HG02678 (cell line): Measurements from ENCODE around the gene SUMO4.

Source experiments
- ATAC-seq: cut with Tn5 transposase; IDR thresholded peaks from one replicate; pipeline ENCODE4 v1.9.1; 2021; ENCODE audit warnings: mild to moderate bottlenecking, moderate library complexity; ENCODE audit not compliant: unreplicated experiment

The SUMO4 gene

GRCh38 chr6:149400050-149400449 lies at the start of gene SUMO4:
SUMO4 (plus strand) TSS chr6:149400262; CDS start chr6:149400392, 130 bp downstream.
- ATAC-seq, result no peak

DNA sequence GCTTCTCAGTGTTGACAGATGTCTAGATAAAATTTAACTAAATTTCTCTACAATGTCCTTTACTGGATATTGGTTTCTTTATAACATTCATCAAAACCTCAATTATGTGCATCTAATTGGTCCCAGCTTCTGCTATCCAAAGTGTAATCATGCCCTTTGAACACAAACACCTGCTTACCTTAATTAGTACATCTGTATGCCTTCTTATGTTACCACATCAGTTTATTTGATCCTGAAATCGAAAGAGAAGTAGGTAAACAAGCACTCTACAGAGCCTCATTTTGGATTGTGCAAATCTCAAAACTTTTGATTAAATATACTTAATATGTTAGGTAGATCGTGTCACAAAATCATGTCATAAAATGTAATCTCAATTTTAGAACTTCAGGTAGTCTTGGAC lies 46.1 kb upstream of the SUMO4 start:
- no peak for ATAC-seq

- ATAC-seq, result no peak
These were observed 43.8 kb upstream of the SUMO4 start for GRCh38 chr6:149356081-149356750.

GRCh38 chr6:149357726-149358538 lies 42.1 kb upstream of the SUMO4 start:
- ATAC-seq, result no peak

- no peak for ATAC-seq
These were observed 40.6 kb upstream of the SUMO4 start for GRCh38 chr6:149359440-149359839.

DNA sequence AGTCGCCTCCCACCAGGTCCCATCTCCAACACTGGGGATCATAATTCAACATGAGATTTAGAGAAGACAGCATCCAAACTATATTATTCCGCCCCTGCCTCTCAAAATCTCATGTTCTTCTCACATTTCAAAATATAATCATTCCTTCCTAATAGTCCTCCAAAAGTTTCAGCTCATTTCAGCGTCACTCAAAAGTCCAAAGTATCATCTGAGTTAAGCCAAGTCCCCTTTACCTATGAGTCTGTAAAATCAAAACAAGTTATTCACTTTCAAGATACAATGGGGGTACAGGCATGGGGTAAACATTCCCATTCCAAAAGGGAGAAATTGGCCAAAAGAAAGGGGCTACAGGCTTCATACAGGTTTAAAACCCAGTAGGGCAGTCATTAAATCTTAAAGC lies 39.5 kb upstream of the SUMO4 start:
- ATAC-seq, result no peak

- no peak for ATAC-seq
These were observed 37.8 kb upstream of the SUMO4 start for GRCh38 chr6:149362289-149362688.

GRCh38 chr6:149363154-149363553 lies 36.9 kb upstream of the SUMO4 start:
- ATAC-seq, result no peak

- no peak for ATAC-seq
These were observed 35.5 kb upstream of the SUMO4 start for GRCh38 chr6:149364557-149364956.

GRCh38 chr6:149365197-149365596 lies 34.9 kb upstream of the SUMO4 start:
- no peak for ATAC-seq

- ATAC-seq, result no peak
These were observed 33.7 kb upstream of the SUMO4 start for GRCh38 chr6:149366267-149366921.

GRCh38 chr6:149368065-149368464 lies 32.0 kb upstream of the SUMO4 start:
- no peak for ATAC-seq

GRCh38 chr6:149371154-149371553 lies 28.9 kb upstream of the SUMO4 start:
- no peak for ATAC-seq

GRCh38 chr6:149372062-149372461 lies 28.0 kb upstream of the SUMO4 start:
- ATAC-seq, result no peak

DNA sequence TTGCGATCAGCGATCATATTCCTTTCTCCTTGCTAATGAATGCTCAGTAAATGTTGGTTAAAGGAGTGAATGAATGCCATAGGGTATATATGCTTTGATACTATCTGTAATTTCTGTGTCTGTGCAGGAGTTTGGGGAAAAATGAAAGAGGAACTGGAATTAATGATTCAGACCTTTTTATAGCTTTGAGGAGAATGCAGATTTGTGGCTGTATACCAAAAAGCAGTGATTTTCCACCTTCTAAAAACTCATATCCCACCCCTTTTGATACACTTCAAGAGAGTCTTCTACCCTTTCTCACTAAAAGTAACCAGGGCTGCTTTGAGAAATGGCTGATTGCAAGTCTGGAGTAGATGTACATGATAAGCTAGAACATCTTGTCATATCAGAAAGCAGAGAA lies 26.6 kb upstream of the SUMO4 start:
- ATAC-seq, result no peak

DNA sequence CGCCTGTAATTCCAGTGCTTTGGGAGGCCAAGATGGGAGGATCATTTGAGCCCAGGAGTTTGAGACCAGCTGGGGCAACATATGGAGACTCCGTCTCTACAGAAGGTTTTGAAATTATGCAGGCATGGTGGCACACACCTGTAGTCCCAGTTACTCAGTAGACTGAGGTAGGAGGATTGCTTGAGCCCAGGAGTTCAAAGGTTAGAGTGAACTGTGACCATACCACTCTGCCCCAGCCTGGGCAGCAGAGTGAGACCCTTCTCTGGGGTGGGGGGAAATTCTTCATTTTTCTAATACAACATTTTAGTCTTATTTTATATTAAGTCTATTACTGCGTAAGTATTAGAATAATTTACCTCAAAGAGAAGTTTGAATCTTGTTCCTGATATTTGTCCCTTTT lies 20.1 kb upstream of the SUMO4 start:
- no peak for ATAC-seq

- no peak for ATAC-seq
These were observed 19.5 kb upstream of the SUMO4 start for GRCh38 chr6:149380523-149380922.

DNA sequence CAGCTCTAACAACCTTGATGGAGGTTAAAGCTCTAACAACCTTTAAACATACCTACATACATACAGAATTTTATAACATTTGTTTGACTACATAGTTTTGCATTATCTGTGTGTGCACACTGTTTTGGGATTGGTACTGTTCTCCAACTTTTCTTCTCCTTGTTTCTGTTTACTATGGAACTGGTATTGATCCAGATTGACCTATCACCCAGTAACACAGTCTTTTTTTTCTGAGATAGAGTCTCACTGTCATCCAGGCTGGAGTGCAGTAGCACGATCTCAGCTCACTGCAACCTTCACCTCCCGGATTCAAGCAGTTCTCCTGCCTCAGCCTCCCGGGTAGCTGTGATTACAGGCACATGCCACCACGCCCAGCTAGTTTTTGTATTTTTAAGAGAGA lies 16.7 kb upstream of the SUMO4 start:
- ATAC-seq, result no peak

DNA sequence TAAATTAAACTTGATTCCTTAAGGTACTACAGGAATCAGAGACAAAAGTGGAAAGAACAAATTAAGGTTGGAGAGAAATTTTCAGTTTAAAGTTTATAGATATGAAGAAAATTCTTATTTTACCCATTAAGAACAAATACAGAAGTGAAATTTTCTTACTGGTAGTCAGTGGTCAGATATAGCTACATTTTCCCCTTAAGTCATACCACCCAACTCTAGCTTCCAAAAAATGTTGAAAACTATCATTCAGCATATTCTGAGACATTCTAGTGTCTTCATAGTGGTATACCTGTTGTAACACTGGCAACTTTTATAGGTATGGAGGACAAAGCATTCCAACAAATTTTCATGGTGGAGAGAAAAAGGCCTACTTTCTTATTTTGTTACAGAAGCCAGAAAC lies 15.6 kb upstream of the SUMO4 start:
- no peak for ATAC-seq

DNA sequence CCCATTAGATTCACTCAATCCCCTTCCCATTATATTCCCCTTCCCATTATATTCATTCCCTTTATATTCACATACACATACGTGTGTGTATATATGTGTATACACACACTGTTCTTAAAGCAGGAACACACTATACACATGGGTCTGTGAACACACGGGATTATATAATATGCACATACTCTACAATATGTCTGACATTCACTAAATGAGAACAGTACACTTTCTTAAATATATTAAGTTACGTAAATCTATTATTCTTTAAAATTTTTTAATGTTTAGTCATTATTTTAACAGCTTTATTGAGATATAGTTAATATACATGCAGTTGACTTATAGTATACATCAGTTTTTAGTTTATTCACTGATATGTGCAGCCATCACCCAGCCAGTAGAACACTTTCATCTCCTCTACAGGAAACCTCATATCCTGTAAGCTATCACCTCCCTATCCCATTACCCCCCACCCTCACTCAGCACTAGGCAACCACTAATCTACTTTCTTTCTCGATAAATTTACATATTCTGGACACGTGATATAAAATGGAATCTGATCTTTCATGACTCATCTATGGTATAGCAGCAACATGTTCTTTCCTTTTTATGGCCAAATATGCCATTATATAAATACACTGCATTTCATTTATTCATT lies 13.9 kb upstream of the SUMO4 start:
- no peak for ATAC-seq

- no peak for ATAC-seq
These were observed 12.1 kb upstream of the SUMO4 start for GRCh38 chr6:149387779-149388512.
